Activated CD4-positive, alpha-beta memory T cell treated with anti-CD3 and anti-CD28 coated beads for 36 hours (primary cell): ENCODE measurements around the gene TRPC4AP. TPM values are rescaled to one million over a fixed set of nuclear protein-coding genes. Genes with fewer than 3 reads are reported as not detected.

ENCODE experiments used
- CTCF ChIA-PET: fragments of 350-600 bp; sonication (Branson Sonifier 250); formaldehyde crosslinking; loops from one replicate; lab custom pipeline; 2021; ENCODE audit warnings: antibody characterized with exemption, inconsistent platforms; lab: Charles Lee
- POLR2A ChIA-PET: fragments of 350-600 bp; sonication (Branson Sonifier 250); formaldehyde crosslinking; loops from one replicate; lab custom pipeline; 2021; ENCODE audit warnings: antibody characterized with exemption; lab: Charles Lee
- DNase-seq: peaks from one replicate; pipeline ENCODE4 v3.0.0-alpha.2; 2020
- H3K27ac Mint-ChIP-seq: one replicate; pipeline ENCODE4 v1.8.0; 2021; ENCODE audit warnings: mixed read lengths
- H3K27me3 Mint-ChIP-seq: one replicate; pipeline ENCODE4 v1.8.0; 2021; ENCODE audit warnings: mixed read lengths
- H3K36me3 Mint-ChIP-seq: one replicate; pipeline ENCODE4 v1.8.0; 2021; ENCODE audit warnings: mixed read lengths
- H3K4me1 Mint-ChIP-seq: one replicate; pipeline ENCODE4 v1.8.0; 2021; ENCODE audit warnings: low read depth, mixed read lengths
- H3K4me3 Mint-ChIP-seq: one replicate; pipeline ENCODE4 v1.8.0; 2021; ENCODE audit warnings: mild to moderate bottlenecking, mixed read lengths
- H3K9me3 Mint-ChIP-seq: one replicate; pipeline ENCODE4 v1.8.0; 2021; ENCODE audit warnings: mixed read lengths
- intact Hi-C: fragments of 100-400 bp; cut with micrococcal nuclease; formaldehyde crosslinking; loops from one replicate; pipeline ENCODE4 v1.15.1; 2023
- total RNA-seq, 2 experiments: library from RNA; stranded (reverse); gene quantifications; one replicate each; pipeline ENCODE4 v1.2.3, GENCODE V29; 2021

Gene TRPC4AP
- total RNA-seq, 2 experiments from 2014 or later, result 45.8 to 48.3 TPM

DNA sequence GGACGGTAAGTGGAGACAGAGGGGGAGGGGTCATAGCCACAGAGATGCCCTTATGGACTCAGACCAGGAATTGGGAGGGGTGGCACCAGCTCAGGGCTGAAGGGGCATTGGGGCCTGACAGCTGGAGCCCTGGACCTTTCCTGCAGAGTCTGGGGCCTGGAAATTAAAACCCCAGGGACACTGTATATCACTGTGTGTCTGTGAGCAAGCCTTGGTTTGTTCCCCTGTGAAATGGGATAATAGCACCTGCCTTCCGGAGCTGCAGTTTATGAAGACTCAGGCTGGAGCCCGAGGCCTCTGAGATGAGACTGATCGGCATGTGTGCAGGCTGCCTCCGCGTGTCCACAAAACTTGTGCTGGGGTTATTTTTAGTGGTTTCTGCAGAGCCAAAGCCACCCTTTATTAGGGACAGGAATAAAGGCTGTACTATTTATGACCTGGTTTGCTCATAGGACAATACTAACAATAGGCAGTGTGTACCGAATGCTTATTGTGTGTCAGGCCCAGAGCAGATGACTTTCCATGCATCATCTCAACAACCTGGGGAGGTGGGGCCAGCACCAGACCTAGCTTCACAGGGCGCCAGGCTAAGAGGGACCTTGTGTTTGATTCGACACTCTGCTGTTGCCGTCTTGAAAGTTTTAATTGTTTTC lies 114.4 kb downstream of the TRPC4AP start:
- Mint-ChIP-seq H3K4me1 (no peaks in the 10 kb centered on the region), H3K36me3 (no peaks in the 10 kb centered on the region), H3K9me3 (no peaks in the 10 kb centered on the region), H3K27me3 (peaks cover 9% of the 10 kb centered on the region), H3K4me3 (no peak overlapping the region), H3K27ac (no peak overlapping the region)
- ChIA-PET CTCF (no interaction called here), POLR2A (interaction anchor here (0.5 kb wide), 1 partner anchor 32 kb away, joined by 3 read pairs; no protein-coding TSS in a partner anchor)
- intact Hi-C loops, result no loop called here
- DNase-seq, result no peak

DNA sequence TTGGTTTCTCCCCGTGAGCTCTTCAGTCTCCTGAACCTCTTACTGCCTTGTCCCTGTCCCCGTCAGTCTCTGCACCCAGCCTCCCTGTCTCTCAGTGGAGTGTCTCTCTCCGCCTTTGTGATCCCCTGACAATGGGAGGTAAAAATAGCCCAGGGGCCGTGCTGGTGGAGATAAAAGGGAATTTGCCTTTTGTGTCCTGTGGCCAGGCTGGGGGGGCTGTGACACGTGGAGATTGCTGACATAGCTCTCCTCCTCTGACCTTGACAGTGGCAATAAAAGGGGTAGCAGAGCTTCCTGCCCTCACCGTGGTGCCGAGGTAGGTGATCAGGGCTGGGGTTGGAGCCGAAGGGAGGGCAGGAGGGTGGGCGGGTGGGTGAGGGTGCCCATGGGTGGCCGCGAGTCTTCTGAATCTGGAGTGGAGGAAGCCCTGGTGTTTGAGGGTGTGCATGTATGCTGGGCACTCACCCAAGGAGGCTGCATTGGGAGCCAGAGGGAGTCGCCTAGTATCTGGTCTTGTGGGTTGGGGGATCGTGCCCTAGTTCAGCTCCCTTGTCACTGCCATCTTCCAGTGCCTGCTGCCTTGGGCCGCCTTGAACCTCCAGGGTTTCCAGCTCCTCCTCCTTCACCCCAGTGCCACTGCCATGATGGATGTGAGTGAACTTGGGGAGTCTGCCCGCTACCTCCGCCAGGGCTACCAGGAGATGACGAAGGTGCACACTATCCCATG lies 115.1 kb downstream of the TRPC4AP start:
- ChIA-PET POLR2A (no interaction called here), CTCF (no interaction called here)
- Mint-ChIP-seq H3K27me3 (peaks cover 5% of the 10 kb centered on the region), H3K4me1 (no peaks in the 10 kb centered on the region), H3K9me3 (no peaks in the 10 kb centered on the region), H3K4me3 (no peak overlapping the region), H3K36me3 (no peaks in the 10 kb centered on the region), H3K27ac (no peak overlapping the region)
- intact Hi-C loops, result no loop called here
- DNase-seq, result no peak

DNA sequence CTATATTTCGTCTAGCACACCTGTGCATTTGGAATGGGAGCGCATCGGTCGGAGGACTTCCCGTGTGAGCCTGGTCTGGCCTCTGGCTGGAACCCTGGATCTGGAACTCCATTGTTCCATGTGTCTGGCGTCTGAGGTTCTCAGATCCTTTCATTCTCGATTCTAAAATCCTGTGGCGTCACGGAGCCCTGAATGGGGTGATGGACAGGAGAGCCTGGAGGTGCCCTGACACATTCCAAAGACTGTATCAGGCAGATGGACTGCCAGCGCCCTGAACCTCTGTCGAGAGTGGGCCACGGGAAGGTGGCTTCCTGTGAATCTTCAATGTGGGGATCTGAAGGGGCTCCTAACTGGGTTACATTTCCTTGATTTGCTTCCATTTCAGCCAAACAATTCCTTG lies 116.3 kb downstream of the TRPC4AP start:
- intact Hi-C loops, result no loop called here
- Mint-ChIP-seq H3K9me3 (no peaks in the 10 kb centered on the region), H3K27me3 (no peaks in the 10 kb centered on the region), H3K36me3 (no peaks in the 10 kb centered on the region), H3K4me3 (no peak overlapping the region), H3K4me1 (no peaks in the 10 kb centered on the region), H3K27ac (no peak overlapping the region)
- ChIA-PET CTCF (no interaction called here), POLR2A (no interaction called here)
- DNase-seq, result no peak

DNA sequence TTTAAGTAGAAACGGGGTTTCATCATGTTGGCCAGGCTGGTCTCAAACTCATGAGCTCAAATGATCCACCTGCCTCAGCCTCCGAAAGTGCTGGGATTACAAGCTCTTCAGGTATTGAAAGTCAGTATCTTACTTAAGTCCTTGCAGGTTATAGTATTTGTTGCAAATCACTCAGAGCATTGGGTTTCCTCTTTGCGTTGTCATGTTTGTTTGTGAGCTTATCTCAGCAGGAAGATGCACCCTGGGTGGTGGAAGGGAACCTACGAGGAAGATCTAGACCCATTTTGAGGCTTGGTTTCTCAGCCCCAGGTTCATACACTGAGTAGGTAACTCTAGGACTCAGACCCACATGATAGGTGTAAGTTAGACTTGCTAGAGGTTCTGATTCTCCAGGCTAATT lies 118.4 kb downstream of the TRPC4AP start:
- Mint-ChIP-seq H3K9me3 (no peaks in the 10 kb centered on the region), H3K4me1 (no peaks in the 10 kb centered on the region), H3K4me3 (no peak overlapping the region), H3K36me3 (no peaks in the 10 kb centered on the region), H3K27ac (no peak overlapping the region), H3K27me3 (no peaks in the 10 kb centered on the region)
- DNase-seq, result no peak
- ChIA-PET POLR2A (no interaction called here), CTCF (no interaction called here)
- intact Hi-C loops, result no loop called here

DNA sequence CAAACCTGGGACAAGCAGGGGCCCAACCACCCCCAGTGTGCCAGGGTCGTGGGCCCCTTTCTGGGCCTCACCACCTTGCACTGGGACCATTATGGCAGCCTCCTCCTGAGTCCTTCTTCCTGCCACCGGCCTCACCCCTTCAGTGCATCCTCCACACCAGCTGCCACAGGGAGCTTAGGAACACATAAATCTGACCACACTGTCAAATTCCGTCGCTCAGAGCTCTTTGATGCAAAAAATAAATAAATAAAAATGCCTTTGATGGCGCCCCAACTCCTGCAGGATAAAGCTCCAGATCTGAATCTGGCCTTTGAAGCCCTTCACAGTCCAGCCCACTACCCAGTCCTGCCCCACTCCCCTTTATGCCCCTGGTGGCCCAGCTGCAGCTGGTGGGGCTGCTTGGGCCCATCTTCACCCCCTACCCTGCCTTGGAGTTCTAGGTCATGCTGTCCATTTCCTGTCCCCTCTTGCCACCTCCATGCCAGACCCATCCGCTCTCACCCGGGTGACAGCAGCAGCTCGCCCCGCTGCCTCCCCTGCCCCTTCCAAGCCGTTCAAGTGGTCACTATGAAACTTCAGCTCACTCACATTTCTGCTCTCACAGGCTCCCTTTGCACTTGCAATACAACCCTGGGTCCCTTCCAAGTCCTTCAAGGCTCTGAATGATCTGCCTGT lies 120.9 kb downstream of the TRPC4AP start:
- ChIA-PET POLR2A (interaction anchor here (0.6 to 0.9 kb wide), 2 partner anchors 16 to 99 kb away, joined by 3 read pairs; partner anchors contain the start of gene GGT7), CTCF (interaction anchor here (1.2 kb wide), 1 partner anchor 50 kb away, joined by 3 read pairs; no protein-coding TSS in a partner anchor)
- Mint-ChIP-seq H3K27me3 (no peaks in the 10 kb centered on the region), H3K9me3 (no peaks in the 10 kb centered on the region), H3K36me3 (no peaks in the 10 kb centered on the region), H3K4me3 (no peak overlapping the region), H3K4me1 (no peaks in the 10 kb centered on the region), H3K27ac (no peak overlapping the region)
- no peak for DNase-seq
- intact Hi-C loops, result no loop called here

DNA sequence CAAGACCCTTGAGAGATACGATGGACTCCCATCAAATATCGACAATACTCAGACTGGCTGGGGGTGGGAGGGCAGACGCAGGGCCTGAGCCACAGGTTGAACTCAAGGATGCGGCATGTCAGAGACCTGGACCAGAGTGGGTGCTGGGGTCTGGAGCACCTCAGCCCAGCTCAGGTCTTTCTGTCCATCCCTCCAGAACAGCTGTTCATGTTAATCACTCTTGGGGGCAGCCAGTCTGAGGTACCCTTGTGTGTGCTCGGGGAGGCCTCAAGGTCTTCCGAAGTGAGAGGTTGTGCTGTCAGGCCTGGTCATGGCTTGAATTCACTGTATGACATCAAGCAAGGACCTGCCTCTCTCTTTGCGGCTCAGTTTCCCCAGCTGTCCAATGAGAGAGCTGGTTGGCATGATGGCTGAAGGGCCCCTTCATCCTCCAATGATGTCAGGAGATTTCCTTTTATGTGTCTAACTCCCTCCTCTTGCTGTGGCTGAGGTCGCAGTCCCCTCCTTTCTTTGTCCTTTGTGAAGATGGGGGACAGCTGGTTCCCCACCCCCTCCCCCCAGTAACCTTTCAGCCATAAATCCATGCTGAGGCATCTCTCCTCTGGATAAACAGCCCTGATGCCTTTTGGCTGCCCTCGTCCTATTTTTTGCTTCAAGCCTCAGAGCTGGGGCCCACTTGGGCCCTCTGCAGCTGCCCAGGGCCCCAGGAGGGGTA lies 121.6 kb downstream of the TRPC4AP start:
- H3K36me3 Mint-ChIP-seq, result no peaks in the 10 kb centered on the region
- no peak overlapping the region for H3K27ac Mint-ChIP-seq
- ChIA-PET POLR2A (interaction anchor here (0.6 to 0.9 kb wide), 2 partner anchors 15 to 98 kb away, joined by 3 read pairs; partner anchors contain the start of gene GGT7), CTCF (no interaction called here)
- no peak for DNase-seq
- no peaks in the 10 kb centered on the region for H3K9me3 Mint-ChIP-seq
- intact Hi-C loops, result no loop called here
- no peaks in the 10 kb centered on the region for H3K27me3 Mint-ChIP-seq
- H3K4me1 Mint-ChIP-seq, result no peaks in the 10 kb centered on the region
- H3K4me3 Mint-ChIP-seq, result no peak overlapping the region

DNA sequence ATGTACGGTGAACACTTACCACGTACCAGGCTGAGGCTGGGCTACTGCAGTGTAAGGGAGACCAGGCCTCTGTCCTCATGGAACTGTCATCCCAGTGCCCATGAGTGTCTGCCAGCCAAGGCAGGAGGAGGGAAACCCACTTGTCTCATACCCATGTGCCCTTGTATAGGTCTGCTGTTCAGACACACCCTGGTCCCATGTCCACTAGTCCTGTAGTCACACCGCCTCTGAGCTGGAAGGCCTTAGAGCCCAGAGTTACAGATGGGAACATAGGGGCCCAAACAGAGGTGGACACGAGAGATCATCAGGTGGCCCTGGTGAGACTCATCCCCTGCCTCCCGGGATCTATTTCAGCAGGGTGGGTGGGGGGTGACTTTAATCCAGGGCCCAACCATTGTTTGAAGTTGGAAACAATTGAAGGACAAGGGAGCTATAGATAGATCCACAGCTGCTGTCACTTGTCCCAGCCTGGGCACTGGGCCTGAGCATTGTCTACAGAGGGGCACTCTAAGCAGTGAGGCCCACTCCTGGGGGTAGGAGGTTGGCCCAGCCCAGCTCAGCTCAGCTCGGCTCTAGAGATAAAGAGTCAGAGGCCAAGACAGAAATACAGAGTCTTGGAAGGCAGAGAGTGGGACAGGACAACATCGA lies 122.3 kb downstream of the TRPC4AP start:
- H3K36me3 Mint-ChIP-seq, result no peaks in the 10 kb centered on the region
- intact Hi-C loops, result no loop called here
- H3K4me3 Mint-ChIP-seq, result no peak overlapping the region
- no peak overlapping the region for H3K27ac Mint-ChIP-seq
- no peak for DNase-seq
- POLR2A ChIA-PET, result no interaction called here
- H3K4me1 Mint-ChIP-seq, result no peaks in the 10 kb centered on the region
- H3K27me3 Mint-ChIP-seq, result no peaks in the 10 kb centered on the region
- H3K9me3 Mint-ChIP-seq, result no peaks in the 10 kb centered on the region
- CTCF ChIA-PET, result no interaction called here

DNA sequence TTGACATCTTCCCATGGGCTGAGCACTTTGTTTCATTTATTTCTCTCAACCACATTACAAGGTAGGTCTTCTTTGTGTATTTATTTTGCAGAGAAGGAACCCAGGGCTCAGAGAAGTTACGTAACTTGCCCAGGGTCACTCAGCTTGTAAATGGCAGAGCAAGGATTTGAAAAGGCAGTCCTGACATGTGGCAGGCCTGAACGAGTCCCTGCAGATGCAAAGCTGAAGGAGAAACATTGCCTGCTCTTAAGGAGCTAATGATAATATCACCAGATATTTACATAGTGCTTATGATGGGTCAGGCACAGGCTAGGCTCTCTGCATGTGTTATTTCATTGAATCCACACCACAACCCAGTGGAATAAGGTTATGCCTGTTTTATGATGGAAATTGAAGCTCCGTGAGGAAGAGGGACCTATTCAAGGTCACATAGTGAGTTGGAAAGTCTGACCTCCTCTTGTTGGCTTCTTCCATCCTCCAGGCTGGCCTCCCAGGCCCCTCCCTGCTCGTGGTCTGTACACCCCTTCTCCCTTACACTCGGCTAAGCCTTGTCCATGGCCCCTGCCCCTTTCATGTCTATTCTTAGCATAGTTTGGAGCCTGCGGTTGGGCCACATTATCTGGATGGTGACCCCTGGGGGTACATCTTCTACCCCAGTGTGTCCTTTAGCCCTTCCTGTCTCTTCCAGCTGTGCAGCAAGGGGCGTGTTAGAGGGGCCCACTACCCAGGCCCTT lies 124.4 kb downstream of the TRPC4AP start:
- Mint-ChIP-seq H3K4me3 (no peak overlapping the region), H3K4me1 (no peaks in the 10 kb centered on the region), H3K27me3 (no peaks in the 10 kb centered on the region), H3K9me3 (no peaks in the 10 kb centered on the region), H3K36me3 (no peaks in the 10 kb centered on the region), H3K27ac (no peak overlapping the region)
- POLR2A ChIA-PET, result no interaction called here
- no peak for DNase-seq
- CTCF ChIA-PET, result interaction anchor here (0.7 to 1.3 kb wide), 3 partner anchors 92 to 94 kb away, joined by 3 to 6 read pairs (median 3); no protein-coding TSS in a partner anchor
- intact Hi-C loops, result no loop called here

DNA sequence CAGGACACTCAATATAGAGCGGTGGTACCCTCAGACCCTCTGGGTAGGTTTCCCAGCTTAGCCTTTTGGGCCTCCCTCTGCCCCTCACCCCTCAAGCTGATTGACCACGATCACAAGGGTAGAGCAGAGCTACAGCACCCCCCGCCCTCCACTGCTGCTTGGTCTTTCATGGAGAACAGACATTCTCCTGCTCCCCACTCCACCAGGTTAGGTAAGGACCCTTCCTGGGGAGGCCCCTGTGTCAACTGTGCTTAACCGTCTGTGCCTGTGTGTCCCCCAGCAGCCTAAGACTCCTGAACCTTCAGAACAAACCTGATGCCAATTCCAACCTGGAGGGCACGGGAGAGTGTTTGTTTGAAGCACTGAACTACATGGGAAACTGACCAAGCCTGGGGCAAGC lies 125.2 kb downstream of the TRPC4AP start:
- no peak overlapping the region for H3K27ac Mint-ChIP-seq
- H3K36me3 Mint-ChIP-seq, result no peaks in the 10 kb centered on the region
- POLR2A ChIA-PET, result no interaction called here
- no peaks in the 10 kb centered on the region for H3K9me3 Mint-ChIP-seq
- H3K27me3 Mint-ChIP-seq, result no peaks in the 10 kb centered on the region
- no peak for DNase-seq
- H3K4me3 Mint-ChIP-seq, result no peak overlapping the region
- CTCF ChIA-PET, result interaction anchor here (0.9 to 1.3 kb wide), 2 partner anchors 91 to 93 kb away, joined by 3 to 6 read pairs; no protein-coding TSS in a partner anchor
- H3K4me1 Mint-ChIP-seq, result no peaks in the 10 kb centered on the region
- intact Hi-C loops, result no loop called here

DNA sequence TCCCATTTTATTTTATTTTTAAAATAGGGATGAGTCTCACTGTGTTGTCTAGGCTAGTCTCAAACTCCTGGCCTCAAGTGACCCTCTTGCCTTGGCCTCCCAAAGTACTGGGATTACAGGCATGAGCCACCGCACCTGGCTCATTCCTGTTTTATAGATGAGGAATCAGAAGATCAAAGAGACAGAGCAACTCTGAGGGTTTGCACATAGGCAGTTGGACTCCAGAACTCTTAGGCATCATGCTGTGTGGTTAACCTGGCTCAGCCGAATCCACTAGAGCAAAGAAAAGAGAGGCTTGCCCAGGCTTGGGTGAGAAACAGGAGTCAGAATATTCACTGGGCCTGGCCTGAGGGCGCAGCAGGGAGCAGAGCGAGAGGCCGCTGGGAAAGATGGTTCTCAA lies 127.6 kb downstream of the TRPC4AP start:
- POLR2A ChIA-PET, result no interaction called here
- intact Hi-C loops, result no loop called here
- no peak overlapping the region for H3K27ac Mint-ChIP-seq
- H3K27me3 Mint-ChIP-seq, result no peaks in the 10 kb centered on the region
- H3K4me3 Mint-ChIP-seq, result no peak overlapping the region
- H3K9me3 Mint-ChIP-seq, result no peaks in the 10 kb centered on the region
- H3K4me1 Mint-ChIP-seq, result peaks cover 5% of the 10 kb centered on the region
- CTCF ChIA-PET, result no interaction called here
- H3K36me3 Mint-ChIP-seq, result no peaks in the 10 kb centered on the region
- no peak for DNase-seq

DNA sequence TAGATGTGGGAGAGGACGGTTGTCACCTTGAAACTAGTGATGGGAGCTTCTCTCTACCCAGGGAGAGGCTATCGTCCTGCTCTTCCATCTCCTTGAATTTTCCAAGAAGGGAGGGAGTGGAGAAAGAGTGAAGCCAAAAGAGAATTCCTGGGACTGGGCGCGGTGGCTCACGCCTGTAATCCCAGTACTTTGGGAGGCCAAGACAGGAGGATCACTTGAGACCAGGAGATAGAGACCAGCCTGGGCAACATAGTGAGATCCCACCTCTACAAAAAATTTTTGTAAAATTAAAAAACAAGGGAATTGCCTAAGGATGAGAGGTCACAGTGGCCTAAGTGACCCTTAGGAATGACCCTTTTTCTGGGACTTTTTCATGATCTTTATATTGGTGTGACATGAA lies 128.1 kb downstream of the TRPC4AP start:
- Mint-ChIP-seq H3K27me3 (no peaks in the 10 kb centered on the region), H3K4me3 (no peak overlapping the region), H3K27ac (no peak overlapping the region)

More for the DNA sequence above, 128.1 kb downstream of the TRPC4AP start:
- H3K36me3 Mint-ChIP-seq, result no peaks in the 10 kb centered on the region
- H3K4me1 Mint-ChIP-seq, result peaks cover 5% of the 10 kb centered on the region
- ChIA-PET POLR2A (no interaction called here), CTCF (interaction anchor here (1.2 kb wide), 1 partner anchor 92 kb away, joined by 3 read pairs; the partner anchor contains the start of gene GGT7)
- H3K9me3 Mint-ChIP-seq, result no peaks in the 10 kb centered on the region
- intact Hi-C loops, result no loop called here
- no peak for DNase-seq
